Lower lobe of right lung (tissue), 2 donors: ENCODE results near the gene ARF4. TPM values are rescaled to one million over a fixed set of nuclear protein-coding genes. Genes with fewer than 3 reads are reported as not detected.
A peak's percentile ranks its signal among the peaks of the same experiment; 100 is the strongest.

Experiments used
- ATAC-seq, 2 donors: fragments of 200-7000 bp; cut with Tn5 transposase; one replicate each; pipeline ENCODE4 v1.9.1; 2020 to 2022; ENCODE audit warnings: mild to moderate bottlenecking in 2 of 2, moderate library complexity in 2 of 2
- DNase-seq: peaks from one replicate; pipeline ENCODE4 v3.0.0-alpha.2; 2020
- H3K27ac ChIP-seq: fragments of 200-600 bp; one replicate; pipeline ENCODE4 v1.8.0; 2022
- H3K27me3 ChIP-seq: fragments of 200-600 bp; one replicate; pipeline ENCODE4 v1.8.0; 2022; ENCODE audit warnings: low read depth
- H3K36me3 ChIP-seq: fragments of 200-600 bp; one replicate; pipeline ENCODE4 v1.8.0; 2022; ENCODE audit warnings: mild to moderate bottlenecking
- H3K4me1 ChIP-seq: fragments of 200-600 bp; one replicate; pipeline ENCODE4 v1.8.0; 2022
- H3K4me3 ChIP-seq: fragments of 200-600 bp; one replicate; pipeline ENCODE4 v1.8.0; 2022; ENCODE audit warnings: mild to moderate bottlenecking
- H3K9me3 ChIP-seq: fragments of 200-600 bp; one replicate; pipeline ENCODE4 v1.8.0; 2022
- CTCF ChIP-seq: fragments of 200-600 bp; IDR thresholded peaks from one replicate; pipeline ENCODE4 v1.8.0; 2022; ENCODE audit warnings: antibody characterized with exemption, mild to moderate bottlenecking
- intact Hi-C: fragments of 100-400 bp; cut with DNase I; formaldehyde crosslinking; loops from one replicate; pipeline ENCODE4 v1.11.0; 2022
- total RNA-seq: library from RNA; stranded (reverse); fragmentation: NEBNext Ultra II Directional; extraction: Animal tissue kit (Norgen Biotek cat#: 25700); gene quantifications from one replicate; pipeline ENCODE4 v1.2.1, GENCODE V29; 2021
- donor health status: DM: no; HTN: yes; CAD: no; lungs with severe emphysema.

Gene ARF4
- total RNA-seq, 1 donor from 2014 or later = 113 TPM

DNA sequence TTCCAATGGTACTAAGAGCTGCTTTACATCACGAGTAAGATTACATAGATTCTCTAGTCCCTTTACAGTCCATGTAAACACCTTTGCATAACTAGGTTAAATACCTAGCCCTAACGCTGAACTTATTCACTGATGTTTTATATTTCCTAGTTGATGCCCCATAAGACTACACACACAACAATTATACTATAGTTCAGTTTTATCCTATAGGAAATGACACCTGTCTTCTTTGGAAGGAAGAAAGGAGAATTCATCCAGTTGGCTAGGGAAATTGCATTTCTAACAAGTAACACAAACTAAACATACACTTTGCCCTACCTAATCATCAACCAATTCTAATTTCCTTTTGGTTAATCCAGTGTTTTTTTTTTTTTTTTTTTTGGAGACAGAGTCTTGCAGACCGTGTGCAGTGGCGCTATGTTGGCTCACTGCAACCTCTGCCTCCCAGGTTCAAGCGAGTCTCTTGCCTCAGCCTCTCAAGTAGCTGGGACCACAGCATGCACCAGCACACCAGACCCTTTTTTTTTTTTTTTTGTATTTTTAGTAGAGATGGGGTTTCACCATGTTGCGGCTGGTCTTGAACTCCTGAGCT is 27.2 kb downstream of the ARF4 start:
- intact Hi-C loops = no loop called here
- peaks cover 97% of the 10 kb centered on the region for H3K36me3 ChIP-seq
- no peak for DNase-seq
- H3K9me3 ChIP-seq = no peaks in the 10 kb centered on the region
- TF ChIP-seq CTCF = no peak
- no peaks in the 10 kb centered on the region for H3K27me3 ChIP-seq
- no peak overlapping the region for H3K4me3 ChIP-seq
- ATAC-seq = no peak
- no peaks in the 10 kb centered on the region for H3K4me1 ChIP-seq
- no peak overlapping the region for H3K27ac ChIP-seq

DNA sequence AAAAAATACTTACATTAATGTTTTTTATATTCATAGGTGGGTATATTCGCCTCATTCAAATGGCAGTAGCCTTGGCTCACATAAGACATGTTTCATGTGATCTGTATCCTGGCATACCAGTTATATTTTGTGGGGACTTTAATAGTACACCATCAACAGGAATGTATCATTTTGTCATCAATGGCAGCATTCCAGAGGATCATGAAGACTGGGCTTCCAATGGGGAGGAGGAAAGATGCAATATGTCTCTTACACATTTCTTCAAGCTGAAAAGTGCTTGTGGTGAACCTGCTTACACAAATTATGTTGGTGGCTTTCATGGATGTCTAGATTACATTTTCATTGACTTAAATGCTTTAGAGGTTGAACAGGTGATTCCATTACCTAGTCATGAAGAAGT is 37.6 kb downstream of the ARF4 start:
- Histone ChIP-seq H3K4me1 (peaks cover 36% of the 10 kb centered on the region), H3K9me3 (no peaks in the 10 kb centered on the region), H3K27me3 (no peaks in the 10 kb centered on the region), H3K4me3 (no peak overlapping the region), H3K36me3 (peaks cover 48% of the 10 kb centered on the region), H3K27ac (no peak overlapping the region)
- intact Hi-C loops = no loop called here
- DNase-seq (no peak), ATAC-seq (no peak)
- TF ChIP-seq CTCF = no peak

DNA sequence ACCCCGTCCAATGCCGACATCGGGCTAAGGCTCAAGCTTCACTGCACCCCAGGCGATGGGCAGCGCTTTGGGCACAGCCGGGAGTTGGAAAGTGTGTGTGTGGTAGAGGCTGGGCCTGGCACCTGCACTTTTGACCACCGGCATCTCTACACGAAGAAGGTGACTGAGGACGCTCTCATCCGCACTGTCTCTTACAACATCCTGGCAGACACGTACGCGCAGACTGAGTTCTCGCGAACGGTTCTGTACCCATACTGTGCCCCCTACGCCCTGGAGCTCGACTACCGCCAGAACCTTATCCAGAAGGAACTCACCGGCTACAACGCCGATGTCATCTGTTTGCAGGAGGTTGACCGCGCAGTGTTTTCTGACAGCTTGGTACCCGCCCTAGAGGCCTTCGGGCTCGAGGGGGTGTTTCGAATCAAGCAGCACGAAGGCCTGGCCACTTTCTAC is 40.0 kb downstream of the ARF4 start:
- no peaks in the 10 kb centered on the region for H3K27me3 ChIP-seq
- peak; percentile 4 to 25 for ATAC-seq
- DNase-seq = peak; percentile 48
- peaks cover 31% of the 10 kb centered on the region for H3K36me3 ChIP-seq
- peak overlapping the region; percentile 90 for H3K27ac ChIP-seq
- TF ChIP-seq CTCF = no peak
- H3K4me3 ChIP-seq = peak overlapping the region; percentile 90
- no peaks in the 10 kb centered on the region for H3K9me3 ChIP-seq
- intact Hi-C loops = no loop called here
- H3K4me1 ChIP-seq = peaks cover 36% of the 10 kb centered on the region

GRCh38 chr3:57556459-57557084 is 40.6 kb downstream of the ARF4 start:
- H3K27ac ChIP-seq = peak overlapping the region; percentile 90
- intact Hi-C loops = no loop called here
- H3K4me3 ChIP-seq = peak overlapping the region; percentile 90
- H3K36me3 ChIP-seq = peaks cover 28% of the 10 kb centered on the region
- no peak for TF ChIP-seq CTCF
- H3K9me3 ChIP-seq = no peaks in the 10 kb centered on the region
- no peaks in the 10 kb centered on the region for H3K27me3 ChIP-seq
- peak; percentile 57 for DNase-seq
- ATAC-seq = peak; percentile 72 to 75
- H3K4me1 ChIP-seq = peaks cover 36% of the 10 kb centered on the region

DNA sequence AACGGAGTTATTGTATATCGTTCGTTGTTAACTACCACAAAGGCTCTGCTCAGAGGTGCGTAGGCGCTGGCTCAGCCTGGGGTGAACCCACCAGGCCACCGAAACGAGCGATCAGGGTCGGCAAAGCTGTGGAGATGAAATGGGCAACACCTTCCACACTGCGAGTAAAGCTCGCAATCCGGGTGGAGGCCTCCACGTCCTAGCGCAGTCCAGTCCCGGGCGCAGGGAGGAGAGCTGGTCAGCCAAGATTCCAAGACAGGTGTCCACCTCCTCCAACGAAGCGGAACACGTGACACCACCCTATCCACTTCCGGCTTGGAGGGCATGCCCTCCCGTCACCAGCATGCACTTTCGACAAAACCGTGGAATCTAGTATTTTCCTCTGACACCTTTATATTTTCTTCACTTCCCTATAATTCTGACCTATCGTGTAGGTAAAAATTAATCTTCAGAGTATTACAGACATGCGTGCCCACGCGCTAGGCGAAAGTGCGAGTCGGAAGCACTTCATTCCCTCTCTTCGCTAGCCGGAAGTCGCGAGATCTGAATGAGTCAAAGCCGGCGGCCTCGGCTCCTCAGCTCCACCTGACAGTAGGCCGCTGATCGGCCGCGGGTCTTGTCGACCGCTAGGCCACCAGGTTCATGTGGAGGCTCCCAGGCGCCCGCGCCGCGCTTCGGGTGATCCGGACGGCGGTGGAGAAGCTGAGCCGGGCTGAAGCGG is 41.2 kb downstream of the ARF4 start, which contains the start of gene PDE12:
Gene PDE12, plus strand, starts transcription at position 537 of the 721 bp plus-strand sequence. Its CDS starts 106 bp downstream, at position 643.
- no peaks in the 10 kb centered on the region for H3K27me3 ChIP-seq
- DNase-seq = peak; percentile 93
- no peak for TF ChIP-seq CTCF
- intact Hi-C loops = no loop called here
- peak within 1 kb of the TSS; percentile 90 for H3K27ac ChIP-seq
- H3K9me3 ChIP-seq = no peaks in the 10 kb centered on the region
- peaks cover 21% of the 10 kb centered on the region for H3K36me3 ChIP-seq
- ATAC-seq = peak; percentile 94 to 97
- peak within 1 kb of the TSS; percentile 90 for H3K4me3 ChIP-seq
- H3K4me1 ChIP-seq = peaks cover 36% of the 10 kb centered on the region
